BJ (cell line): Measurements from ENCODE around the gene TSC22D2. TPM values are rescaled to one million over a fixed set of nuclear protein-coding genes. Genes with fewer than 3 reads are reported as not detected.

Experiments
- CTCF ChIA-PET: fragments of 350-600 bp; formaldehyde crosslinking; extraction: SDS; loops from one replicate; lab custom pipeline; 2021; ENCODE audit warnings: antibody characterized with exemption, inconsistent platforms; lab: Yijun Ruan, JAX
- POLR2A ChIA-PET: fragments of 300-600 bp; sonication (Branson Sonifier 250); formaldehyde crosslinking; extraction: SDS; loops from one replicate; lab custom pipeline; 2021; ENCODE audit warnings: antibody characterized with exemption; lab: Charles Lee
- DNase-seq: peaks from one replicate; pipeline ENCODE4 v3.0.0-alpha.2; 2011; ENCODE audit warnings: low read depth
- H3K27me3 ChIP-seq: 2 replicates; pipeline ENCODE4 v1.6.0; 2011; ENCODE audit warnings: low read length; ENCODE audit not compliant: control insufficient read depth, insufficient read depth
- H3K36me3 ChIP-seq: 2 replicates; pipeline ENCODE4 v1.5.1; 2011; ENCODE audit warnings: low read length; ENCODE audit not compliant: control insufficient read depth, insufficient read depth
- H3K4me3 ChIP-seq: 2 replicates; pipeline ENCODE4 v1.5.1; 2011; ENCODE audit warnings: low read depth, mild to moderate bottlenecking, control low read depth, low read length
- polyA minus RNA-seq: library from RNA; depleted of rRNA, polyadenylated mRNA; stranded (reverse); fragments of >200 nt; gene quantifications from 2 replicates; pipeline ENCODE4 v1.2.3, GENCODE V29; 2011; rRNA and poly(A)+ RNA removed
- polyA plus RNA-seq: library from polyadenylated mRNA; depleted of rRNA; stranded (reverse); fragments of >200 nt; gene quantifications from 2 replicates; pipeline ENCODE4 v1.2.3, GENCODE V29; 2011; rRNA removed
- TF ChIP-seq, protein P1 (sequence below): IDR thresholded peaks from 2 replicates; pipeline ENCODE4 v1.5.1; 2011; ENCODE audit warnings: low read depth, mild to moderate bottlenecking, control low read depth, inconsistent platforms, low read length, moderate library complexity; ENCODE audit not compliant: insufficient read depth

The TSC22D2 gene
- polyA plus RNA-seq (8.4 and 13.9 TPM in 2 replicates), polyA minus RNA-seq (25.4 and 26.1 TPM in 2 replicates)

DNA sequence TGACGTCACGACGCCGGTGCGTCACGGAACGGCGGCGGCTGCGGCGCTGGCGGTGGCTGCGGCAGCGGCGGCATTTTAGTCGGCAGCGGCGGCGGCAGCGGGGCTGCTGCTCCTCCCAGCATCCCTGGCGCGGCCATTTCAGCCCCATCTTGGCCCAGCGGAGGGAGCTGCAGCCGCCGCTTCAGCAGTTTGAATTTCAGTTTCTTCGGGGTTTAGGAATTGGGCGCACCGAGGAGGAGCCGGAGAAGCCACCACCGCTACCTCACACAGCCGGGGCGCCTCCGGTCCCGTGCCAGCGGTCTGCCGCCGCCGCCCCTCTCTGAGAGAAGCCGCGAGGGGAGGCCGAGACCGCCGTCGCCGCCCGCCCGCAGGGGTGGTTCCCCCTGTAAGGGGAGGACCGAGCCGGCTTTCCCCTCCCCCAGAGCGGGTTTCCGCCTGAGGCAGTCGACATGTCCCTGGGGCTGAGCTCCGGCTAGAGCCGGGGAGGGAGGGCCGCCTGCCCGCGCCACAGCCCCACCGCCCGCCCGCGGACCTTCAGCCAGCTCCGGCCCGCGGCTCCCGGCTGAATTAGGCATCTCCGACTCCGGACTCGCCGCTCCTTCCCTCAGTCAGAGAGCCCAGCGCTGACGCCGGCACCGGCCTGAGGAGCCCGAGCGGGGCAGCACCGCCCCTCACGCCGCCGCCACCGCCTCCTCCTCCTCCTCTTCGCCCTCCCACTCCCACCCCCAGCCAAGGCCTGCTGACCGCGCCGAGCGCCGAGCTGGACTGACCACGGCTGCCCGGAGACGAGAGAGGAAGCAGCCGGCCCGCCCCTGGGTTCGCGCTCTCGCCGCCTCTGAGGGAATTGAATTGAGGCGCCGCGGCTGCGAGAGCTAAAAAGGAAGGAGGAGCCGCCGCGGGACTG is at the start of gene TSC22D2:
Gene TSC22D2 (plus strand): TSS at position 78 of the 904 bp plus-strand sequence. CDS start 1,053 bp downstream, outside the sequence.
- DNase-seq = peak; percentile 50
- Histone ChIP-seq H3K36me3 (peaks cover 4% of the 10 kb centered on the region; the same call in 1 of the 2 replicates), H3K27me3 (no peaks in the 10 kb centered on the region), H3K4me3 (peak within 1 kb of the TSS; percentile 84)
- TF ChIP-seq, protein P1, sequence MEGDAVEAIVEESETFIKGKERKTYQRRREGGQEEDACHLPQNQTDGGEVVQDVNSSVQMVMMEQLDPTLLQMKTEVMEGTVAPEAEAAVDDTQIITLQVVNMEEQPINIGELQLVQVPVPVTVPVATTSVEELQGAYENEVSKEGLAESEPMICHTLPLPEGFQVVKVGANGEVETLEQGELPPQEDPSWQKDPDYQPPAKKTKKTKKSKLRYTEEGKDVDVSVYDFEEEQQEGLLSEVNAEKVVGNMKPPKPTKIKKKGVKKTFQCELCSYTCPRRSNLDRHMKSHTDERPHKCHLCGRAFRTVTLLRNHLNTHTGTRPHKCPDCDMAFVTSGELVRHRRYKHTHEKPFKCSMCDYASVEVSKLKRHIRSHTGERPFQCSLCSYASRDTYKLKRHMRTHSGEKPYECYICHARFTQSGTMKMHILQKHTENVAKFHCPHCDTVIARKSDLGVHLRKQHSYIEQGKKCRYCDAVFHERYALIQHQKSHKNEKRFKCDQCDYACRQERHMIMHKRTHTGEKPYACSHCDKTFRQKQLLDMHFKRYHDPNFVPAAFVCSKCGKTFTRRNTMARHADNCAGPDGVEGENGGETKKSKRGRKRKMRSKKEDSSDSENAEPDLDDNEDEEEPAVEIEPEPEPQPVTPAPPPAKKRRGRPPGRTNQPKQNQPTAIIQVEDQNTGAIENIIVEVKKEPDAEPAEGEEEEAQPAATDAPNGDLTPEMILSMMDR = 0 out of 2 replicates have a peak, but pooled peaks have one; percentile 9
- CTCF ChIA-PET = interaction anchor here (0.6 to 6.0 kb wide), 13 partner anchors 9 to 181 kb away, joined by 3 to 48 read pairs (median 4); no protein-coding TSS in a partner anchor
- POLR2A ChIA-PET = interaction anchor here (0.6 to 1.3 kb wide), 4 partner anchors 112 to 734 kb away, joined by 4 to 16 read pairs (median 6); partner anchors contain the start of gene PFN2

DNA sequence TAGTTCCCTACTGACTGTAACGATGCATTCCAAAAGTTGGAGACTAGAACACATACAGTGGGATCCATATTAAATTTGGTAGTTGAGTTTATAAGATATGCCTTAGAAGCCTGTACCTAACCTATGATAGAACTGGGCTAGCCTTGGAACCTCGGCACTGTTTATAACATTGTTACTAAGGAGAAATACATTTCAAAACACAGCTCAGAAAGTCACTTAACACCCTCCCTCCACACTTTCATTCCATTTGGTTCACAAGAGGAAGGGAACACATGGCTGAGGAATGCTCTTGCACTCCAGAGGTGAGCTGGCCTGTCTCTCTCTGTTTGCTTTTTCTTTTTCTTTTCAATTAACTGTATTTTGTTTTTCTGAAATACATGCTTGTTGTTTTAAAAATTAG is 48.7 kb upstream of the TSC22D2 start:
- Histone ChIP-seq H3K27me3 (no peaks in the 10 kb centered on the region), H3K36me3 (no peaks in the 10 kb centered on the region), H3K4me3 (no peak overlapping the region)
- CTCF ChIA-PET = no interaction called here
- POLR2A ChIA-PET = no interaction called here
- DNase-seq = no peak
- TF ChIP-seq, protein P1 = no peak

DNA sequence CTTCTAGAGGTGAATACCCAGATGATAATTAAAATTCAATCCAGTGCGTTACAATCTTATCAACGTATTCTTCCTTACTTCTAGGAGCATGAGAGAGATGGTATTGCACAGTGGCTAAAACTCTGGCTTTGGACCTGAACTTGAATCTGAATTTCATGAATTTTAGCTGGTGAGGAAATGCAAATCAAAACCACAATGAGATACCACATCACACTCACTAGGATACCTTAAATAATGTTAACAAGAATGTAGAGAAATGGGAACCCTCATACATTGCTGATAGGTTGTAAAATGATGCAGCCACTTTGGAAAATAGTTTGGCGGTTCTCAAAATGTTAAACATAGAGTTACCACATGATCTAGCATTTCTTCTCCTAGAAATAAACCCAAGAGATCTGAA is 47.1 kb upstream of the TSC22D2 start:
- CTCF ChIA-PET = interaction anchor here (0.9 kb wide), 1 partner anchor 123 kb away, joined by 3 read pairs; no protein-coding TSS in a partner anchor
- no peak overlapping the region for H3K4me3 ChIP-seq
- no peaks in the 10 kb centered on the region for H3K36me3 ChIP-seq
- TF ChIP-seq, protein P1 = no peak
- no peaks in the 10 kb centered on the region for H3K27me3 ChIP-seq
- no peak for DNase-seq
- POLR2A ChIA-PET = no interaction called here

DNA sequence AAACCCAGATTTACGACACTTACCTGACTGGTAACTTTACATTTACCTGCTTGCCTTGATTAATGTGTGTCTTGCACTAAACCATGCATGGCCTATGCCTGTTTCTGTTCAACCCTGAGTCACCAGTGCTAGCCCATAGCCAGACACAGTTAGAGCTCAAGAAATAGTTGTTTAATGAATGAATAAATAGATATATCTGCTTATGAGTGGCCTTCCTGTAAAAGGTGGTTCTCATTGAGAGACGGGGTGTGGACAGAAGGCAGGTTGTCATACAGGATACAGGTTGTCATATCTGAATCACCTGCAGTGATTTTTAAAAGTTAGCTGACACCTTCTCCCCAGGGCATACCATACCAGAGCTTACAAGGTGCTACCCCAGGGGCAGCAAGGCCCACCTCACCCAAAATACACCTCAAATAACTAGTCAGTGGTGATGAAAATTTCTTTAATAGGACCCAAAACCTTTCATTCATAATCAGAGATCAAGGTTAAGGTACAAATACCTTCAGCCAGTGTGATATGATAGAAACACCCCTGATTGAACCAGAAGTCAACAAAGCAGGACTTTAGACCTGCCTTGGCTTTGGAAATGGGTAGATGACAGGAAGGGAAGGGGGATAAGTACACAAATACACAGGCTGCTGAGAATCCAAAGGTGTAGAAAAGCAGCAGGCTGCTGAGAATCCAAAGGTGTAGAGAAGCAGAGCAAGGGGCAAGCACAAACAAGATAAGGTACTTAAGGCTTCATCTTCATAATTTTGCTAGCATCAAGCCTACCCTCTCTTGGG is 45.4 kb upstream of the TSC22D2 start:
- Histone ChIP-seq H3K36me3 (no peaks in the 10 kb centered on the region), H3K27me3 (no peaks in the 10 kb centered on the region), H3K4me3 (no peak overlapping the region)
- ChIA-PET POLR2A (no interaction called here), CTCF (interaction anchor here (1.4 kb wide), 1 partner anchor 14 kb away, joined by 3 read pairs; no protein-coding TSS in a partner anchor)
- no peak for DNase-seq
- TF ChIP-seq, protein P1 = no peak
